Measurements from ENCODE around the gene CASKIN1. TPM values are rescaled to one million over a fixed set of nuclear protein-coding genes. Genes with fewer than 3 reads are reported as not detected.

CASKIN1 gene
- total RNA-seq, 1 experiment from 2014 or later, result 5.9 TPM

DNA sequence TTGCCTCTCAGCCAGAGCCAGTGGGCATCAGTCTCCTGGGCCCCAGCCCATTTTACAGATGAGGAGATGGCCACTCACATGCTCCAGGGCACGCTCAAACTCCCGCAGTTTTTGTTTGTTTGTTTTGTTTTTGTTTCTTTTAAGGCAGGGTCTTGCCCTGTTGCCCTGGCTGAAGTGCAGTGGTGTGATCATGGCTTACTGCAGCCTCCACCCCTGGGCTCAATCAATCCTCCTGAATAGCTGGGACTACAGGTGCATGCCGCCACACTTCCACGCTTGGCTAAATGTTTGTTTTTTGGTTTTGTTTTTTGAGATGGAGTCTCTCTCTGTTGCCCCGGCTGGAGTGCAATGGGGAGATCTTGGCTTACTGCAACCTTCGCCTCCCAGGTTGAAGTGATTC lies 30.5 kb upstream of the CASKIN1 start:
- Histone ChIP-seq H3K4me2 (ENCODE audit: low read length) (peak overlapping the region; percentile 75), H3K9me2 (ENCODE audit: insufficient read depth) (no peaks in the 10 kb centered on the region), H3K4me3 (replicated peaks in 1 of 2; ENCODE audit: low read depth in 1 of 2, low read length in 2 of 2) (no peak overlapping the region), H3K9ac (ENCODE audit: low read length) (no peak overlapping the region), H2AFZ (ENCODE audit: low read depth, low read length, poor library complexity, severe bottlenecking) (no peak overlapping the region), H3K27ac (ENCODE audit: low read depth, low read length) (peak overlapping the region; percentile 97; the same call in 1 of the 2 replicates), H3K79me2 (ENCODE audit: insufficient read depth, low read length) (peaks cover 63% of the 10 kb centered on the region), H3K4me1 (ENCODE audit: control insufficient read depth in 1 of 2, insufficient read depth in 2 of 2, low read length in 2 of 2) (peaks cover 25 to 30% of the 10 kb centered on the region in 2 experiments), H3K36me3 (ENCODE audit: control insufficient read depth in 1 of 2, insufficient read depth in 2 of 2, low read length in 2 of 2) (peaks cover 9 to 16% of the 10 kb centered on the region in 2 experiments; a peak in 3 of 4 replicates), H3K27me3 (ENCODE audit: insufficient read depth, low read length) (no peaks in the 10 kb centered on the region), H3K9me3 (ENCODE audit: control insufficient read depth in 1 of 2, insufficient read depth in 1 of 2, low read depth in 1 of 2, low read length in 2 of 2) (no peaks in the 10 kb centered on the region), H4K20me1 (ENCODE audit: insufficient read depth) (no peaks in the 10 kb centered on the region; the same call in 1 of the 2 replicates)
- intact Hi-C loops (cut with micrococcal nuclease), result no loop called here
- POLR2A ChIA-PET, result interaction anchor here (1.1 to 1.4 kb wide), 3 partner anchors 12 to 32 kb away, joined by 4 to 6 read pairs (median 5); partner anchors contain the start of gene ECI1
- no peak for TF ChIP-seq ZFX (IDR thresholded peaks at IDR 0.05)
- no peak for TF ChIP-seq EZH2 (IDR thresholded peaks at IDR 0.05)
- TF ChIP-seq SP1 (IDR thresholded peaks at IDR 0.05; ENCODE audit: low read depth), result no peak
- TF ChIP-seq JUND (IDR thresholded peaks at IDR 0.05), result no peak
- TF ChIP-seq ZNF274 (IDR thresholded peaks at IDR 0.05; ENCODE audit: low read depth, low read length), result no peak
- TF ChIP-seq TCF7L2 (IDR thresholded peaks at IDR 0.05; ENCODE audit: borderline replicate concordance, extremely low read depth, insufficient read depth, insufficient read length), result no peak
- TF ChIP-seq RAD21 (IDR thresholded peaks at IDR 0.05; ENCODE audit: low read depth), result no peak
- no peak for TF ChIP-seq FOSL1 (IDR thresholded peaks at IDR 0.05; ENCODE audit: low read depth)
- TF ChIP-seq SIN3A (IDR thresholded peaks at IDR 0.05; ENCODE audit: low read depth), result no peak
- TF ChIP-seq, protein P1, sequence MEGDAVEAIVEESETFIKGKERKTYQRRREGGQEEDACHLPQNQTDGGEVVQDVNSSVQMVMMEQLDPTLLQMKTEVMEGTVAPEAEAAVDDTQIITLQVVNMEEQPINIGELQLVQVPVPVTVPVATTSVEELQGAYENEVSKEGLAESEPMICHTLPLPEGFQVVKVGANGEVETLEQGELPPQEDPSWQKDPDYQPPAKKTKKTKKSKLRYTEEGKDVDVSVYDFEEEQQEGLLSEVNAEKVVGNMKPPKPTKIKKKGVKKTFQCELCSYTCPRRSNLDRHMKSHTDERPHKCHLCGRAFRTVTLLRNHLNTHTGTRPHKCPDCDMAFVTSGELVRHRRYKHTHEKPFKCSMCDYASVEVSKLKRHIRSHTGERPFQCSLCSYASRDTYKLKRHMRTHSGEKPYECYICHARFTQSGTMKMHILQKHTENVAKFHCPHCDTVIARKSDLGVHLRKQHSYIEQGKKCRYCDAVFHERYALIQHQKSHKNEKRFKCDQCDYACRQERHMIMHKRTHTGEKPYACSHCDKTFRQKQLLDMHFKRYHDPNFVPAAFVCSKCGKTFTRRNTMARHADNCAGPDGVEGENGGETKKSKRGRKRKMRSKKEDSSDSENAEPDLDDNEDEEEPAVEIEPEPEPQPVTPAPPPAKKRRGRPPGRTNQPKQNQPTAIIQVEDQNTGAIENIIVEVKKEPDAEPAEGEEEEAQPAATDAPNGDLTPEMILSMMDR (IDR thresholded peaks at IDR 0.05 in 2 of 3, conservative IDR thresholded peaks at IDR 0.05 in 1 of 3; ENCODE audit: borderline replicate concordance in 1 of 3, insufficient read depth in 1 of 3, low read depth in 2 of 3, low read length in 2 of 3), result no peak
- TF ChIP-seq EGR1 (IDR thresholded peaks at IDR 0.05; ENCODE audit: low read depth), result no peak
- no peak for TF ChIP-seq YY1 (IDR thresholded peaks at IDR 0.05; ENCODE audit: extremely low read depth, insufficient replicate concordance, low read depth, low read length)
- DNase-seq (ENCODE audit: low read depth, low spot score), result no peak
- RAD21 ChIA-PET (ENCODE audit: low non-redundant PET in 1 of 2, low total read pairs in 2 of 2, uncharacterized antibody in 2 of 2, unreplicated experiment in 2 of 2), result interaction anchor here in 1 of 2 experiments (0.6 to 1.1 kb wide), 2 partner anchors 31 to 32 kb away, joined by 3 read pairs; no protein-coding TSS in a partner anchor
- no peak for ATAC-seq
- no TSS peak for BruUV-seq (replicated peaks)
- CTCF ChIA-PET, result no interaction called here
